ENCODE results near the gene ARID1B.

The ARID1B gene

GRCh38 chr6:156999762-157000161, 222.6 kb downstream of the ARID1B start:
- no peak for DNase-seq

- no peak for DNase-seq
Observed at GRCh38 chr6:157001716-157002115, 224.5 kb downstream of the ARID1B start.

GRCh38 chr6:157002774-157003173, 225.6 kb downstream of the ARID1B start:
- no peak for DNase-seq

GRCh38 chr6:157005940-157006339, 228.8 kb downstream of the ARID1B start:
- no peak for DNase-seq

GRCh38 chr6:157008568-157008967, 231.4 kb downstream of the ARID1B start:
- no peak for DNase-seq

- DNase-seq: no peak
Observed at GRCh38 chr6:157012355-157012754, 235.2 kb downstream of the ARID1B start.

- no peak for DNase-seq
Observed at GRCh38 chr6:157013649-157014304, 236.6 kb downstream of the ARID1B start.

- no peak for DNase-seq
Observed at GRCh38 chr6:157014871-157015270, 237.7 kb downstream of the ARID1B start.

GRCh38 chr6:157017022-157017421, 239.8 kb downstream of the ARID1B start:
- DNase-seq: no peak

- DNase-seq: no peak
Observed at GRCh38 chr6:157017861-157018260, 240.7 kb downstream of the ARID1B start.

- DNase-seq: no peak
Observed at GRCh38 chr6:157019115-157019641, 242.0 kb downstream of the ARID1B start.

- no peak for DNase-seq
Observed at GRCh38 chr6:157019733-157020132, 242.6 kb downstream of the ARID1B start.

GRCh38 chr6:157020398-157020797, 243.2 kb downstream of the ARID1B start:
- no peak for DNase-seq

GRCh38 chr6:157020881-157021343, 243.7 kb downstream of the ARID1B start:
- DNase-seq: peak; percentile 76

- DNase-seq: peak; percentile 90
Observed at GRCh38 chr6:157021344-157021992, 244.3 kb downstream of the ARID1B start.

GRCh38 chr6:157021993-157022740, 245.0 kb downstream of the ARID1B start:
- peak; percentile 85 for DNase-seq

- DNase-seq: no peak
Observed at GRCh38 chr6:157023958-157024357, 246.8 kb downstream of the ARID1B start.

GRCh38 chr6:157024745-157025144, 247.6 kb downstream of the ARID1B start:
- DNase-seq: no peak

- no peak for DNase-seq
Observed at GRCh38 chr6:157025437-157025836, 248.3 kb downstream of the ARID1B start.

GRCh38 chr6:157029980-157030690, 253.0 kb downstream of the ARID1B start:
- no peak for DNase-seq

- no peak for DNase-seq
Observed at GRCh38 chr6:157030755-157031154, 253.6 kb downstream of the ARID1B start.

- no peak for DNase-seq
Observed at GRCh38 chr6:157032923-157033322, 255.7 kb downstream of the ARID1B start.

All from activated CD4-positive, alpha-beta T cell treated with anti-CD3 and anti-CD28 coated beads for 48 hours (primary cell).